HepG2 (cell line): ENCODE measurements around the gene VEPH1. TPM values are rescaled to one million over a fixed set of nuclear protein-coding genes. Genes with fewer than 3 reads are reported as not detected.

ENCODE experiments used
- ATAC-seq: fragments of 200-7000 bp; cut with Tn5 transposase; 3 replicates; pipeline ENCODE4 v1.9.1; 2020; ENCODE audit warnings: mild to moderate bottlenecking, moderate library complexity
- BruUV-seq: library from RNA; stranded (reverse); fragments of 400-500 nt; replicated peaks from 2 replicates; lab custom pipeline; 2021; lab: Mats Ljungman, UMichigan
- CTCF ChIA-PET: fragments of 300-600 bp; formaldehyde crosslinking; extraction: SDS; loops from one replicate; lab custom pipeline; 2021; ENCODE audit warnings: low total read pairs, inconsistent platforms, low intra/inter-chr PET ratio; lab: Yijun Ruan, JAX
- POLR2A ChIA-PET: fragments of 350-600 bp; sonication (Branson Sonifier 250); formaldehyde crosslinking; loops from one replicate; lab custom pipeline; 2020; ENCODE audit warnings: antibody characterized with exemption, inconsistent platforms; lab: Yijun Ruan, JAX
- DNase-seq: peaks from one replicate; pipeline ENCODE4 v3.0.0-alpha.2; 2015; ENCODE audit warnings: low spot score
- FAIRE-seq: peaks from 3 replicates; lab custom pipeline; 2011; peaks lifted over from hg19 to GRCh38; lab: Jason Lieb, UNC
- H2AFZ ChIP-seq: one replicate; pipeline ENCODE4 v1.6.1; 2011; ENCODE audit warnings: low read length, inconsistent platforms
- H3K27ac ChIP-seq: fragments of 300-600 bp; 3 replicates; pipeline ENCODE4 v1.8.0; 2011; ENCODE audit warnings: mixed run types, mild to moderate bottlenecking, mixed read lengths, low read length, inconsistent platforms; ENCODE audit not compliant: insufficient read depth; ENCODE audit errors: extremely low read length
- H3K27me3 ChIP-seq, 2 experiments: fragments of 200-600 bp in 1 of 2; 2 replicates in 1 of 2; 3 replicates in 1 of 2; pipeline versions ENCODE4 v1.6.0 to v1.8.0; 2011; ENCODE audit warnings: low read length in 2 of 2, mild to moderate bottlenecking in 2 of 2, moderate library complexity in 2 of 2, inconsistent platforms in 1 of 2; ENCODE audit not compliant: insufficient read depth in 2 of 2, control insufficient read depth in 1 of 2
- H3K36me3 ChIP-seq, 2 experiments: fragments of 200-600 bp in 1 of 2; replicated peaks in 1 of 2; 2 replicates in 1 of 2; 3 replicates in 1 of 2; pipeline versions ENCODE4 v1.5.1 to v1.8.0; 2011; ENCODE audit warnings: low read length in 2 of 2, inconsistent platforms in 1 of 2; ENCODE audit not compliant: insufficient read depth in 2 of 2, control insufficient read depth in 1 of 2
- H3K4me1 ChIP-seq: 2 replicates; pipeline ENCODE4 v1.5.1; 2012; ENCODE audit warnings: low read length, inconsistent platforms; ENCODE audit not compliant: insufficient read depth
- H3K4me2 ChIP-seq: 2 replicates; pipeline ENCODE4 v1.6.0; 2011; ENCODE audit warnings: low read depth, low read length, inconsistent platforms
- H3K4me3 ChIP-seq, 3 experiments: fragments of 200-600 bp in 1 of 3; sonication (generic), shearing (Covaris generic) in 1 of 3; replicated peaks in 1 of 3; 2 replicates each; pipeline ENCODE4 v1.5.1; 2011 to 2016; ENCODE audit warnings: low read length in 3 of 3, inconsistent platforms in 2 of 3, low read depth in 2 of 3, mild to moderate bottlenecking in 2 of 3, control low read depth in 1 of 3, mixed read lengths in 1 of 3; ENCODE audit not compliant: insufficient read depth in 1 of 3
- H3K79me2 ChIP-seq: one replicate; pipeline ENCODE4 v1.6.1; 2011; ENCODE audit warnings: low read length, inconsistent platforms; ENCODE audit not compliant: insufficient read depth
- H3K9ac ChIP-seq: 2 replicates; pipeline ENCODE4 v1.6.0; 2011; ENCODE audit warnings: mild to moderate bottlenecking, low read depth, low read length, inconsistent platforms; ENCODE audit not compliant: insufficient read depth
- H3K9me3 ChIP-seq: 2 replicates; pipeline ENCODE4 v1.5.1; 2012; ENCODE audit warnings: mild to moderate bottlenecking, low read length
- H4K20me1 ChIP-seq: 2 replicates; pipeline ENCODE4 v1.6.0; 2011; ENCODE audit warnings: inconsistent platforms, mild to moderate bottlenecking, low read length, moderate library complexity; ENCODE audit not compliant: insufficient read depth
- KDM5A ChIP-seq: fragments of 200-600 bp; sonication (generic); IDR thresholded peaks from 2 replicates; pipeline ENCODE4 v1.7.0; 2018; ENCODE audit warnings: antibody characterized with exemption, mild to moderate bottlenecking, low read length, borderline replicate concordance
- SRY ChIP-seq: sonication (generic); formaldehyde crosslinking; IDR thresholded peaks from 2 replicates; pipeline ENCODE4 v1.8.0; 2022; ENCODE audit warnings: mild to moderate bottlenecking, missing genetic modification reagents
- WGBS: methylation state at CpG from one replicate; pipeline ENCODE4 v1.1.6; 2017; ENCODE audit warnings: low lambda C conversion rate; 5-methylcytosine and 5-hydroxymethylcytosine counted together
- in situ Hi-C: cut with HindIII; loops from 2 replicates; pipeline ENCODE4 v1.10.0; 2017; ENCODE audit warnings: low pct_unique_long_range_greater_than_20kb; ENCODE audit not compliant: extremely low pct_ligation_motif_present
- intact Hi-C: fragments of 100-400 bp; cut with micrococcal nuclease; formaldehyde crosslinking; loops from one replicate; pipeline ENCODE4 v1.10.0; 2022; ENCODE audit not compliant: unreplicated experiment
- polyA plus RNA-seq, 8 experiments: library from polyadenylated mRNA; depleted of rRNA in 3 of 8; stranded (reverse) in 7 of 8; unstranded in 1 of 8; fragments of >200 nt; fragmentation: Illumina TruSeq in 4 of 8; extraction: Trizol in 4 of 8; gene quantifications; 2 replicates each; pipeline versions ENCODE4 v1.2.1 to v1.2.3, GENCODE V29; 2011 to 2016; ENCODE audit warnings: low read depth in 4 of 8, missing spikeins in 1 of 8, mixed read lengths in 1 of 8; ENCODE audit not compliant: insufficient read depth in 1 of 8
- total RNA-seq, 5 experiments: library from RNA; depleted of rRNA; stranded (reverse); fragments of >200 nt; fragmentation: Illumina TruSeq; extraction: Trizol; gene quantifications; 2 replicates each; pipeline ENCODE4 v1.2.3, GENCODE V29; 2016; ENCODE audit warnings: low read depth in 1 of 5
- TF ChIP-seq, protein P1 (sequence below): sonication (generic); formaldehyde crosslinking; IDR thresholded peaks from 2 replicates; pipeline ENCODE4 v1.4.0; 2020; ENCODE audit warnings: missing genetic modification reagents, borderline replicate concordance
- TF ChIP-seq, protein P2 (sequence below): sonication (generic); formaldehyde crosslinking; IDR thresholded peaks from one replicate; pipeline ENCODE4 v1.5.1; 2020; ENCODE audit warnings: mild to moderate bottlenecking, missing genetic modification reagents; ENCODE audit errors: not compliant biosample characterization
- TF ChIP-seq, protein P3 (sequence below): sonication (generic); formaldehyde crosslinking; IDR thresholded peaks from 2 replicates; pipeline ENCODE4 v1.4.0; 2020; ENCODE audit warnings: mild to moderate bottlenecking, missing genetic modification reagents

The VEPH1 gene
- total and polyA plus RNA-seq, 2 of the 13 experiments (the other 11 are each of a cell fraction or from before 2014, with no cell fraction given): not detected

DNA sequence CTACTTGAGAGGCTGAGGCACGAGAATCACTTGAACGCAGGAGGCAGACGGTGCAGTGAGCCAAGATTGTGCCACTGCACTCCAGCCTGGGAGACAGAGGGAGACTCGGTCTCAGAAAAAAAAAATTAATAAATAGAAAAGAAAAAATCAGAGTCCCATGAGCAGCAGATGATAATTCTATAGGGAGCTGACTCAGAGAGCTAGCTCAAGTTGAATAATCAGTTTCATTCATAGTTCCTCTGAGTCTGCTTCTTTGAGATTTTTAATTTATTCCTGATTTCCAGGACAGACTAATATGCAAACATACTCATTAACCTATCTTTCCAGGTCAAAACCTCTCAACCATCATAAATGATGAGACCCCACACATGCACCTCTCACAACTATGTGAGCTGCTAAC, 121.6 kb downstream of the VEPH1 start:
- FAIRE-seq (no peak), DNase-seq (no peak), ATAC-seq (no peak)
- no TSS peak for BruUV-seq
- Histone ChIP-seq H3K9ac (no peak overlapping the region), H3K4me1 (no peaks in the 10 kb centered on the region), H3K4me2 (no peak overlapping the region), H3K4me3 (no peak overlapping the region), H3K36me3 (no peaks in the 10 kb centered on the region), H3K27ac (no peak overlapping the region), H4K20me1 (no peaks in the 10 kb centered on the region), H3K27me3 (no peaks in the 10 kb centered on the region), H3K79me2 (no peaks in the 10 kb centered on the region), H2AFZ (no peak overlapping the region), H3K9me3 (no peaks in the 10 kb centered on the region)
- ChIA-PET POLR2A (no interaction called here), CTCF (no interaction called here)
- intact Hi-C loops: no loop called here
- in situ Hi-C loops: no loop called here
- WGBS: 37% methylated on average over 4 of the region's 4 CpGs
- TF ChIP-seq KDM5A (no peak), SRY (CRISPR knock-in tag) (no peak)
- TF ChIP-seq, protein P1, sequence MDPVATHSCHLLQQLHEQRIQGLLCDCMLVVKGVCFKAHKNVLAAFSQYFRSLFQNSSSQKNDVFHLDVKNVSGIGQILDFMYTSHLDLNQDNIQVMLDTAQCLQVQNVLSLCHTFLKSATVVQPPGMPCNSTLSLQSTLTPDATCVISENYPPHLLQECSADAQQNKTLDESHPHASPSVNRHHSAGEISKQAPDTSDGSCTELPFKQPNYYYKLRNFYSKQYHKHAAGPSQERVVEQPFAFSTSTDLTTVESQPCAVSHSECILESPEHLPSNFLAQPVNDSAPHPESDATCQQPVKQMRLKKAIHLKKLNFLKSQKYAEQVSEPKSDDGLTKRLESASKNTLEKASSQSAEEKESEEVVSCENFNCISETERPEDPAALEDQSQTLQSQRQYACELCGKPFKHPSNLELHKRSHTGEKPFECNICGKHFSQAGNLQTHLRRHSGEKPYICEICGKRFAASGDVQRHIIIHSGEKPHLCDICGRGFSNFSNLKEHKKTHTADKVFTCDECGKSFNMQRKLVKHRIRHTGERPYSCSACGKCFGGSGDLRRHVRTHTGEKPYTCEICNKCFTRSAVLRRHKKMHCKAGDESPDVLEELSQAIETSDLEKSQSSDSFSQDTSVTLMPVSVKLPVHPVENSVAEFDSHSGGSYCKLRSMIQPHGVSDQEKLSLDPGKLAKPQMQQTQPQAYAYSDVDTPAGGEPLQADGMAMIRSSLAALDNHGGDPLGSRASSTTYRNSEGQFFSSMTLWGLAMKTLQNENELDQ (CRISPR knock-in tag): no peak
- TF ChIP-seq, protein P2, sequence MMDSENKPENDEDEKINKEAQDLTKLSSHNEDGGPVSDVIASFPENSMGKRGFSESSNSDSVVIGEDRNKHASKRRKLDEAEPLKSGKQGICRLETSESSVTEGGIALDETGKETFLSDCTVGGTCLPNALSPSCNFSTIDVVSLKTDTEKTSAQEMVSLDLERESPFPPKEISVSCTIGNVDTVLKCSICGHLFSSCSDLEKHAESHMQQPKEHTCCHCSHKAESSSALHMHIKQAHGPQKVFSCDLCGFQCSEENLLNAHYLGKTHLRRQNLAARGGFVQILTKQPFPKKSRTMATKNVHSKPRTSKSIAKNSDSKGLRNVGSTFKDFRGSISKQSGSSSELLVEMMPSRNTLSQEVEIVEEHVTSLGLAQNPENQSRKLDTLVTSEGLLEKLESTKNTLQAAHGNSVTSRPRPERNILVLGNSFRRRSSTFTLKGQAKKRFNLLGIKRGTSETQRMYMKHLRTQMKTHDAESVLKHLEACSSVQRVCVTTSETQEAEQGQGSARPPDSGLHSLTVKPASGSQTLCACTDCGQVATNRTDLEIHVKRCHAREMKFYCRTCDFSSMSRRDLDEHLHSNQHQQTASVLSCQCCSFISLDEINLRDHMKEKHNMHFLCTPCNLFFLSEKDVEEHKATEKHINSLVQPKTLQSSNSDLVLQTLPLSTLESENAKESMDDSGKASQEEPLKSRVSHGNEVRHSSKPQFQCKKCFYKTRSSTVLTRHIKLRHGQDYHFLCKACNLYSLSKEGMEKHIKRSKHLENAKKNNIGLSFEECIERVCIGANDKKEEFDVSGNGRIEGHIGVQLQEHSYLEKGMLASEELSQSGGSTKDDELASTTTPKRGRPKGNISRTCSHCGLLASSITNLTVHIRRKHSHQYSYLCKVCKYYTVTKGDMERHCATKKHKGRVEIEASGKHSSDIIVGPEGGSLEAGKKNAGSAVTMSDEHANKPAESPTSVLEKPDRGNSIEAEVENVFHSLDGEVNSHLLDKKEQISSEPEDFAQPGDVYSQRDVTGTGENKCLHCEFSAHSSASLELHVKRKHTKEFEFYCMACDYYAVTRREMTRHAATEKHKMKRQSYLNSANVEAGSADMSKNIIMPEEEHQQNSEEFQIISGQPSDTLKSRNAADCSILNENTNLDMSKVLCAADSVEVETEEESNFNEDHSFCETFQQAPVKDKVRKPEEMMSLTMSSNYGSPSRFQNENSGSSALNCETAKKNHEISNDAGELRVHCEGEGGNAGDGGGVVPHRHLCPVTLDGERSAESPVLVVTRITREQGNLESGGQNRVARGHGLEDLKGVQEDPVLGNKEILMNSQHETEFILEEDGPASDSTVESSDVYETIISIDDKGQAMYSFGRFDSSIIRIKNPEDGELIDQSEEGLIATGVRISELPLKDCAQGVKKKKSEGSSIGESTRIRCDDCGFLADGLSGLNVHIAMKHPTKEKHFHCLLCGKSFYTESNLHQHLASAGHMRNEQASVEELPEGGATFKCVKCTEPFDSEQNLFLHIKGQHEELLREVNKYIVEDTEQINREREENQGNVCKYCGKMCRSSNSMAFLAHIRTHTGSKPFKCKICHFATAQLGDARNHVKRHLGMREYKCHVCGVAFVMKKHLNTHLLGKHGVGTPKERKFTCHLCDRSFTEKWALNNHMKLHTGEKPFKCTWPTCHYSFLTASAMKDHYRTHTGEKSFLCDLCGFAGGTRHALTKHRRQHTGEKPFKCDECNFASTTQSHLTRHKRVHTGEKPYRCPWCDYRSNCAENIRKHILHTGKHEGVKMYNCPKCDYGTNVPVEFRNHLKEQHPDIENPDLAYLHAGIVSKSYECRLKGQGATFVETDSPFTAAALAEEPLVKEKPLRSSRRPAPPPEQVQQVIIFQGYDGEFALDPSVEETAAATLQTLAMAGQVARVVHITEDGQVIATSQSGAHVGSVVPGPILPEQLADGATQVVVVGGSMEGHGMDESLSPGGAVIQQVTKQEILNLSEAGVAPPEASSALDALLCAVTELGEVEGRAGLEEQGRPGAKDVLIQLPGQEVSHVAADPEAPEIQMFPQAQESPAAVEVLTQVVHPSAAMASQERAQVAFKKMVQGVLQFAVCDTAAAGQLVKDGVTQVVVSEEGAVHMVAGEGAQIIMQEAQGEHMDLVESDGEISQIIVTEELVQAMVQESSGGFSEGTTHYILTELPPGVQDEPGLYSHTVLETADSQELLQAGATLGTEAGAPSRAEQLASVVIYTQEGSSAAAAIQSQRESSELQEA (CRISPR knock-in tag): no peak
- TF ChIP-seq, protein P3, sequence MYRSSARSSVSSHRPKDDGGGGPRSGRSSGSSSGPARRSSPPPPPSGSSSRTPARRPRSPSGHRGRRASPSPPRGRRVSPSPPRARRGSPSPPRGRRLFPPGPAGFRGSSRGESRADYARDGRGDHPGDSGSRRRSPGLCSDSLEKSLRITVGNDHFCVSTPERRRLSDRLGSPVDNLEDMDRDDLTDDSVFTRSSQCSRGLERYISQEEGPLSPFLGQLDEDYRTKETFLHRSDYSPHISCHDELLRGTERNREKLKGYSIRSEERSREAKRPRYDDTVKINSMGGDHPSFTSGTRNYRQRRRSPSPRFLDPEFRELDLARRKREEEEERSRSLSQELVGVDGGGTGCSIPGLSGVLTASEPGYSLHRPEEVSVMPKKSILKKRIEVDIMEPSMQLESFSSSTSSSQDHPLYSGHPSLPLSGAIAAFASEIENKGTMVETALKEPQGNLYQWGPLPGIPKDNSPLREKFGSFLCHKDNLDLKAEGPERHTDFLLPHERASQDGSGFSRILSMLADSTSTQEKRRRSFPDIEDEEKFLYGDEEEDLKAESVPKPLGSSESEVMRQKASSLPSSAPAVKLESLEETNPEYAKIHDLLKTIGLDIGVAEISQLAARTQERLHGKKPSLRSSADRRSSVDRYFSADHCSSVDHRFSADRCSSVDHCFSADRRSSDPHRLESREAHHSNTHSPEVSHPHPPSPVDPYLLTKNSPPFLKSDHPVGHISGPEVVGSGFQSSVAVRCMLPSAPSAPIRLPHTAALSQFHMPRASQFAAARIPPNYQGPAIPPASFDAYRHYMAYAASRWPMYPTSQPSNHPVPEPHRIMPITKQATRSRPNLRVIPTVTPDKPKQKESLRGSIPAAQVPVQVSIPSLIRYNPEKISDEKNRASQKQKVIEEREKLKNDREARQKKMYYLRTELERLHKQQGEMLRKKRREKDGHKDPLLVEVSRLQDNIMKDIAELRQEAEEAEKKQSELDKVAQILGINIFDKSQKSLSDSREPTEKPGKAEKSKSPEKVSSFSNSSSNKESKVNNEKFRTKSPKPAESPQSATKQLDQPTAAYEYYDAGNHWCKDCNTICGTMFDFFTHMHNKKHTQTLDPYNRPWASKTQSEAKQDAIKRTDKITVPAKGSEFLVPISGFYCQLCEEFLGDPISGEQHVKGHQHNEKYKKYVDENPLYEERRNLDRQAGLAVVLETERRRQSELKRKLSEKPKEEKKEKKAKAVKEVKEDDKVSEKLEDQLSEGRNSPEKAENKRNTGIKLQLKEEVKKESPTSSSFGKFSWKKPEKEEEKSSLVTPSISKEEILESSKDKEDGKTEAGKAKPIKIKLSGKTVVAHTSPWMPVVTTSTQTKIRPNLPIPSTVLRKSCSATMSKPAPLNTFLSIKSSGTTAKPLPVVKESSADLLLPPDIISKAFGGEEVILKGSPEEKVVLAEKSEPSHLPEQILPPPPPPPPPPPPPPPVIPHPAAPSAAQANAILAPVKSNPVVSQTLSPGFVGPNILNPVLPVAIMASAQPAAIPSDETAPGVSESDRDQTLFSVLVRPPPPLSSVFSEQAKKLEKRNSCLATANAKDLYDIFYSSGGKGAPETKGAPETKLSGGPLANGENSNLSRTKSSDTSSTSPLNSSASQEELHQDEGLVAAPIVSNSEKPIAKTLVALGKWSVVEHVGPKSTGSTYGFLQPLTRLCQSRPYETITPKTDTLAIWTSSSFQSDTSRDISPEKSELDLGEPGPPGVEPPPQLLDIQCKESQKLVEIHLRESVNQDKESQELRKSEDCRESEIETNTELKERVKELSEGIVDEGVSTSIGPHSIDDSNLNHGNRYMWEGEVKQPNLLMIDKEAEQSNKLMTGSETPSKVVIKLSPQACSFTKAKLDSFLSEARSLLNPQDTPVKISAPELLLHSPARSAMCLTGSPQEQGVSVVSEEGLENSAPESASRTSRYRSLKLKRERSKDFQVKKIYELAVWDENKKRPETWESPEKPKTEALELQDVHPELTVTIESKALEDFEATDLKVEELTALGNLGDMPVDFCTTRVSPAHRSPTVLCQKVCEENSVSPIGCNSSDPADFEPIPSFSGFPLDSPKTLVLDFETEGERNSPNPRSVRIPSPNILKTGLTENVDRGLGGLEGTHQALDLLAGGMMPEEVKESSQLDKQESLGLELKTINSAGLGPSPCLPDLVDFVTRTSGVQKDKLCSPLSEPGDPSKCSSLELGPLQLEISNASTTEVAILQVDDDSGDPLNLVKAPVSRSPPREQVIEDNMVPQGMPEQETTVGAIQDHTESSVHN: no peak
